Measurements from ENCODE around the gene RFX8.

DNA sequence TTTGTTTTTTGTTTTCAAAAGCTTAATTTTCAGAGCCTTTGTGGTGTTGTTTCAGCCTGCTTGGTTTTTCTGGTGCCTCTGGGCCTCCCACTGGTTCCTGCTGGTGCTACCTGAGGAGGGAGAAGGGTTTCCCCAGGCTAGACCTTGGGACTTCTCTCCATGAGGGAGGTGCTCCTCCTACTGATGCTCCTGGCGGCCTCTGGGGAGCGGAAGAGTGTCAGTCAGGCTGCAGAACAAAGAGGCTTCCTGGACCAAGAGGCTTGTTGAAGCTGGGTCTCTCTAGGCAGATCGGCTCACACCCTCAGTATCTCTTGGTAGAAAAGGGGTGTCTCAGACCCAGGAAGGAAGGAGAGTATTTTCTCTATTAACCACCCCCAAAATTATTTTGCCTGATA lies 32.2 kb downstream of the RFX8 start:
- TF ChIP-seq POLR2A (IDR thresholded peaks at IDR 0.05; ENCODE audit: low read depth, low read length), result no peak
- no peak for TF ChIP-seq POU2F2 (IDR thresholded peaks at IDR 0.05; ENCODE audit: low read depth, low read length)
- TF ChIP-seq POLR2AphosphoS5 (IDR thresholded peaks at IDR 0.05; ENCODE audit: low read depth, low read length), result no peak
- no peak for TF ChIP-seq TAF1 (IDR thresholded peaks at IDR 0.05; ENCODE audit: low read depth, low read length)
- TF ChIP-seq PAX5 (IDR thresholded peaks at IDR 0.05; ENCODE audit: insufficient read depth, low read length, severe bottlenecking), result no peak

All from GM12891 (cell line).